ENCODE measurements around the gene ERC2. TPM values are rescaled to one million over a fixed set of nuclear protein-coding genes. Genes with fewer than 3 reads are reported as not detected.

The ERC2 gene
- total and polyA plus RNA-seq, 2 of the 8 experiments (the other 6 are each of a cell fraction or from before 2014, with no cell fraction given) = 16.4 to 22.8 TPM

- Histone ChIP-seq H3K27me3 (replicated peaks in 1 of 4; ENCODE audit: control insufficient read depth in 3 of 4, extremely low read depth in 1 of 4, insufficient read depth in 3 of 4, low read length in 3 of 4) (no peaks in the 10 kb centered on the region), H3K23ac (ENCODE audit: insufficient read length) (no peak overlapping the region), H3K4me3 (ENCODE audit: extremely low read depth in 1 of 4, insufficient read depth in 2 of 4, low read depth in 3 of 4, low read length in 4 of 4) (no peak overlapping the region), H3K18ac (ENCODE audit: extremely low read depth, low read length) (no peak overlapping the region), H4K8ac (ENCODE audit: extremely low read depth, insufficient read depth, low read length) (no peak overlapping the region), H3K23me2 (ENCODE audit: low read depth, low read length) (no peaks in the 10 kb centered on the region), H2BK15ac (ENCODE audit: low read length) (no peak overlapping the region), H3K9me3 (ENCODE audit: insufficient read depth in 2 of 2, low read depth in 1 of 2, low read length in 1 of 2) (no peaks in the 10 kb centered on the region), H2BK5ac (ENCODE audit: low read depth, low read length) (no peak overlapping the region), H2BK12ac (ENCODE audit: low read depth, low read length) (no peak overlapping the region), H3K14ac (ENCODE audit: insufficient read length) (no peak overlapping the region), H3K79me1 (ENCODE audit: low read depth, low read length) (no peaks in the 10 kb centered on the region), H3K9ac (replicated peaks in 1 of 4; ENCODE audit: extremely low read depth in 1 of 4, low read depth in 3 of 4, low read length in 3 of 4) (no peak overlapping the region), H4K91ac (replicated peaks; ENCODE audit: insufficient read length, low read length) (no peak overlapping the region), H2BK120ac (replicated peaks; ENCODE audit: low read depth, low read length) (no peak overlapping the region), H4K20me1 (replicated peaks in 1 of 2; ENCODE audit: control insufficient read depth in 1 of 2, insufficient read depth in 2 of 2, low read length in 2 of 2) (no peaks in the 10 kb centered on the region), H3K56ac (replicated peaks; ENCODE audit: insufficient read length, low read depth, low read length) (no peak overlapping the region), H2AK5ac (ENCODE audit: low read depth, low read length) (no peak overlapping the region), H4K5ac (ENCODE audit: insufficient read length, low read depth, low read length) (no peak overlapping the region), H3K36me3 (ENCODE audit: control insufficient read depth in 2 of 4, insufficient read depth in 4 of 4, low read length in 3 of 4) (no peaks in the 10 kb centered on the region), H3K4me1 (replicated peaks in 1 of 4; ENCODE audit: control insufficient read depth in 3 of 4, insufficient read depth in 4 of 4, low read length in 3 of 4) (no peaks in the 10 kb centered on the region), H2BK20ac (ENCODE audit: low read length) (no peak overlapping the region), H3K79me2 (ENCODE audit: control insufficient read depth in 1 of 2, insufficient read depth in 2 of 2, low read length in 2 of 2) (no peaks in the 10 kb centered on the region), H3K27ac (ENCODE audit: low read depth, low read length) (no peak overlapping the region), H3K4ac (replicated peaks; ENCODE audit: insufficient read length, low read depth, low read length) (no peak overlapping the region), H3K4me2 (ENCODE audit: insufficient read depth in 1 of 2, low read depth in 2 of 2, low read length in 2 of 2) (no peak overlapping the region), H2AFZ (ENCODE audit: low read length) (no peak overlapping the region)
- 88% methylated on average over 4 of the region's 4 CpGs; no CpG with 5 or more reads in 1 of the 2 experiments for WGBS, 2 experiments (ENCODE audit: extremely low coverage in 1 of 2, insufficient coverage in 1 of 2, insufficient read length in 1 of 2, insufficient replicate concordance in 2 of 2, low coverage in 1 of 2, low lambda C conversion rate in 2 of 2, missing lambda C conversion rate in 1 of 2)
- FAIRE-seq (no peak), DNase-seq (ENCODE audit: low read depth in 1 of 2, low spot score in 2 of 2) (no peak)
- TF ChIP-seq MAFK (IDR thresholded peaks at IDR 0.05; ENCODE audit: low read depth, low read length) = no peak
- no peak for TF ChIP-seq KDM4A (IDR thresholded peaks at IDR 0.05; ENCODE audit: low read depth, low read length, severe bottlenecking)
- no peak for TF ChIP-seq CBX8 (IDR thresholded peaks at IDR 0.05; ENCODE audit: borderline replicate concordance, low read depth, low read length)
- no peak for TF ChIP-seq SP4 (IDR thresholded peaks at IDR 0.05; ENCODE audit: low read length)
- no peak for TF ChIP-seq HDAC2 (IDR thresholded peaks at IDR 0.05; ENCODE audit: borderline replicate concordance in 1 of 2, low read depth in 2 of 2, low read length in 2 of 2)
- TF ChIP-seq CTBP2 (IDR thresholded peaks at IDR 0.05; ENCODE audit: borderline replicate concordance, insufficient read depth, insufficient read length, low read length) = no peak
- no peak for TF ChIP-seq SRF (IDR thresholded peaks at IDR 0.05; ENCODE audit: low read depth, low read length)
- no peak for TF ChIP-seq JUN (IDR thresholded peaks at IDR 0.05; ENCODE audit: low read depth, low read length)
- POLR2A ChIA-PET (ENCODE audit: partially characterized antibody) = interaction anchor here (0.6 kb wide), 1 partner anchor 73 kb away, joined by 3 read pairs; the partner anchor contains the start of gene CCDC66
- CTCF ChIA-PET (ENCODE audit: partially characterized antibody) = interaction anchor here (1.0 to 5.7 kb wide), 7 partner anchors 8 to 181 kb away, joined by 3 to 33 read pairs (median 7); no protein-coding TSS in a partner anchor
These were observed 15.9 kb upstream of the ERC2 start for GRCh38 chr3:56484122-56484521.

Measured in H1 (cell line).